ENCODE results near the gene C1QTNF6. TPM values are rescaled to one million over a fixed set of nuclear protein-coding genes. Genes with fewer than 3 reads are reported as not detected.

The C1QTNF6 gene
- total and polyA plus RNA-seq, 8 donors: 1.2 to 10.9 (median 3.0) TPM

DNA sequence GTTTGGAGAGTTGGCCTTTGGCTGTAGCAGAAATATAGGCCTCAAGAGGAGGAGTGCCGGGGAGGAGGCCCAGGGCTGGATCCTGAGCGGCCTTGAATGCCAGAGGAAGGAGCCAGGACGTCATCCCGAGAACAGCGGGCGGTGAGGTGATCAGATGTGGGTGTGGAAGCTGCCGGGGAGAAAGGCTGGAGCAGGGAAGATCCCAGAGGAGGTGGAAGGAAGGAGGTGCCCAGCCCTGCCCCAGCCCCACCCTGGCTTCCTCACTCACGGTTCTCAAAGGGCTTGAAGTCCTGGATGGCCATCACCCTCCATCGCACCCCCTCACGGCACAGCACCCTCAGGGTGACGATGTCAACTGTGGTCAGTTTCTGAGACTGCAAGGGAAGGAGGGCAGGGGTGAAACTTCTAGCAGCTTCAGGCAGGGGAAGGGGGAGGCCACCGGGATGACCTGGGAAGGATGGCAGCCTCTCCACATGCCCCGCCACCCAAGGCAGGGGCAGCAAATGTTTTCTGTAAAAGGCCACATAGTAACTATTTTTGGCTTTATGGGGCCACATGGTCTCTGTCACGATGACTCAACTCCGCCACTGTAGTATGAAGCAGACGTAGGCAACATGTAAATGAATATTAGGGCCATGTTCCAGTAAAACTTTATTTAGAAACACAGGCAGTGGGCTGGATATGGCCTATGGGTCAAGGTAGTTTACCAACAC, 49.0 kb downstream of the C1QTNF6 start:
- TF ChIP-seq, protein P1, sequence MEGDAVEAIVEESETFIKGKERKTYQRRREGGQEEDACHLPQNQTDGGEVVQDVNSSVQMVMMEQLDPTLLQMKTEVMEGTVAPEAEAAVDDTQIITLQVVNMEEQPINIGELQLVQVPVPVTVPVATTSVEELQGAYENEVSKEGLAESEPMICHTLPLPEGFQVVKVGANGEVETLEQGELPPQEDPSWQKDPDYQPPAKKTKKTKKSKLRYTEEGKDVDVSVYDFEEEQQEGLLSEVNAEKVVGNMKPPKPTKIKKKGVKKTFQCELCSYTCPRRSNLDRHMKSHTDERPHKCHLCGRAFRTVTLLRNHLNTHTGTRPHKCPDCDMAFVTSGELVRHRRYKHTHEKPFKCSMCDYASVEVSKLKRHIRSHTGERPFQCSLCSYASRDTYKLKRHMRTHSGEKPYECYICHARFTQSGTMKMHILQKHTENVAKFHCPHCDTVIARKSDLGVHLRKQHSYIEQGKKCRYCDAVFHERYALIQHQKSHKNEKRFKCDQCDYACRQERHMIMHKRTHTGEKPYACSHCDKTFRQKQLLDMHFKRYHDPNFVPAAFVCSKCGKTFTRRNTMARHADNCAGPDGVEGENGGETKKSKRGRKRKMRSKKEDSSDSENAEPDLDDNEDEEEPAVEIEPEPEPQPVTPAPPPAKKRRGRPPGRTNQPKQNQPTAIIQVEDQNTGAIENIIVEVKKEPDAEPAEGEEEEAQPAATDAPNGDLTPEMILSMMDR (IDR thresholded peaks at IDR 0.05): no peak
- FAIRE-seq: no peak
- no peaks in the 10 kb centered on the region for H3K9me3 ChIP-seq
- no peaks in the 10 kb centered on the region for H3K36me3 ChIP-seq
- H3K4me1 ChIP-seq: no peaks in the 10 kb centered on the region
- ATAC-seq: no peak
- intact Hi-C loops (cut with DNase I): no loop called here
- H3K27ac ChIP-seq: no peak overlapping the region
- peak in 1 of 6 donors; percentile 10 for DNase-seq
- H3K4me3 ChIP-seq: no peak overlapping the region
- no peaks in the 10 kb centered on the region for H3K27me3 ChIP-seq
- 64 to 71% methylated on average over 16 of the region's 16 CpGs for WGBS, 2 donors

DNA sequence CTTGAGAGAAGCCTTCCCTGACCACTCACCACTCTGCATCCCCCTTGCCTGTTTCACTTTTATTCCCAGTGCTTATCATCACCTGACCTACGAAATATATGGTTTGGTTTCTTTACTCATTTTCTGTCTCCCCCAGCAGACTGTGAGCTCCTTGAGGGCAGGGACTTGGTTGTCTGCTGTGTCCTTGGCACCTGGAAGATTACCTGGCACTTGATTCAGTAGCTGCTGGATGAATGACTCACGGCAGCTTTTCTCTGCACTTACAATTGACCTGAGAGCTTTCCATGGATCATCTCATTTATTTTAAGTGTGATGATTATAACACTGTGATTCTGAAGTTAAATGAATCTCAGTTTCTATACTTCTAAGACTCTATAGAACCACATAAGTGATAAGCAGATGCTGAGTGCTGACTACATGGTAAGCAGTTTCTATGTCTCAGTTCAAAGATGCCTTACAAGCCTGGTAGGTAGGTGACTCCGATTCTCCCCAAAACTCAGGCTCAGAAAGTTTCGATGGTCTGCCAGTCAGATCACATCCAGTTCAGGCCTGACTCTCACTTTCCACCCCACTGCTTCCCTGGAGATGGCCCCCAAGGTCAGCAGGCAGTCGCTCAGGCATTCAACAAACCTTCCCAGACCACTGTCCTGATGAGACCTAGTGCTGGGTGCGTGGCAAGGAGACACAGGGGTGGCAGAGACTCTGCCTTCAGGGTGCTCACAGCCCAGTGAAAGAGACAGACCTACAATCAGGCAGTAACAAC, 50.0 kb downstream of the C1QTNF6 start:
- H3K4me3 ChIP-seq: no peak overlapping the region
- FAIRE-seq (no peak), ATAC-seq (no peak), DNase-seq (no peak)
- H3K36me3 ChIP-seq: no peaks in the 10 kb centered on the region
- no peaks in the 10 kb centered on the region for H3K9me3 ChIP-seq
- intact Hi-C loops (cut with DNase I): no loop called here
- no peaks in the 10 kb centered on the region for H3K27me3 ChIP-seq
- H3K27ac ChIP-seq: no peak overlapping the region
- H3K4me1 ChIP-seq: no peaks in the 10 kb centered on the region
- WGBS, 2 donors: 70 to 72% methylated on average over 6 of the region's 6 CpGs
- TF ChIP-seq, protein P1 (IDR thresholded peaks at IDR 0.05): no peak

DNA sequence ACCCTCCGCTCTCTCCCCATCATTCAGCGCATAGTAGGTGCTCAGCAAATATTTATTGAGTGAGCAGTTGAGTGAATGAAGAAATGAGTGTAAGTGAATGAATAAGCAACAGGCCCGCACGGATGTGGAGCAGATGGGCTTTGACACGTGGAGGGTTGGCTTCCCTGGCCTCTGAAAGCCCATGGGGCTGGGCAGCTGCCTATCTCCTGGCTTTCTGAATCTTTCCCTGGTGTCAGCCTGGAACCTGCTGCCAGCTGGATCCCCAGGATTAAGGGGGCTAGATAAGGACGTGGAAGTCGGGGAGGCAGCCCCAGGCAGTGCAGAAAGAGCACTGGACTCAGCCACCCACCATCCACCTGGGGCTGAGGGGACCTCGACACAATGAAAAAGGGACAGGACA, 50.9 kb downstream of the C1QTNF6 start:
- Histone ChIP-seq H3K4me1 (no peaks in the 10 kb centered on the region), H3K4me3 (no peak overlapping the region), H3K27me3 (no peaks in the 10 kb centered on the region), H3K27ac (no peak overlapping the region), H3K9me3 (no peaks in the 10 kb centered on the region), H3K36me3 (no peaks in the 10 kb centered on the region)
- ATAC-seq: no peak
- intact Hi-C loops (cut with DNase I): no loop called here
- WGBS, 2 donors: 62 to 74% methylated on average over 8 of the region's 8 CpGs
- no peak for DNase-seq
- FAIRE-seq: no peak
- TF ChIP-seq, protein P1 (IDR thresholded peaks at IDR 0.05): no peak

DNA sequence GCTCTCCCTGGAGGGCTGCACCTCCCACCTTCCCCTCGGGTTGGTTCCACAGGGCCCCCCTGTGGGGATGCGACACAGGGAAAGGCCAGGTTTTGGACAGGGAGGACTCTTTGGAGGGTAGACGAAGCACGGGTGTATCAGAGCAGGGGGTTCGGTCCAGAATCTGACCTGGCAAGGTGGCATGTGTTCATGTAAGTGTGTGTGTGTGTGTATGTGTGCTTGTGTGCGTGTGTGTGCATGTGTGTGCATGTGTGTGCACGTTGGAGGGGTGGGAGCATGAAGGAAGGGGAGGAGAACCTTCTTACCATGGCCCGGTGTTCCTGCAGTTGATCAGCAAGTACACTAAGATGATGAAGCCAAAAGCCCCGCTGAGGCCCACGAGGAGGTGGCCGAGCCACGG, 53.0 kb downstream of the C1QTNF6 start:
- Histone ChIP-seq H3K9me3 (no peaks in the 10 kb centered on the region), H3K4me3 (no peak overlapping the region), H3K36me3 (no peaks in the 10 kb centered on the region), H3K27ac (no peak overlapping the region), H3K4me1 (no peaks in the 10 kb centered on the region), H3K27me3 (no peaks in the 10 kb centered on the region)
- intact Hi-C loops (cut with DNase I): no loop called here
- DNase-seq: no peak
- TF ChIP-seq, protein P1 (IDR thresholded peaks at IDR 0.05): no peak
- no peak for ATAC-seq
- FAIRE-seq: no peak
- 71 to 77% methylated on average over 12 of the region's 12 CpGs for WGBS, 2 donors

Data from pancreas (tissue), 10 donors.